ENCODE data around the gene RBM33.

The RBM33 gene

GRCh38 chr7:155796381-155797261 lies 152.2 kb downstream of the RBM33 start:
- H3K4me3 ChIP-seq (ENCODE audit: low read length), result no peak overlapping the region
- TF ChIP-seq CTCF (conservative IDR thresholded peaks at IDR 0.05; ENCODE audit: low read depth, low read length), result peak; percentile 62
- no peak for DNase-seq (ENCODE audit: low read depth)

- DNase-seq (ENCODE audit: low read depth), result no peak
- no peak for TF ChIP-seq CTCF (conservative IDR thresholded peaks at IDR 0.05; ENCODE audit: low read depth, low read length)
- H3K4me3 ChIP-seq (ENCODE audit: low read length), result no peak overlapping the region
Measured at GRCh38 chr7:155797262-155798250, 153.1 kb downstream of the RBM33 start.

GRCh38 chr7:155798673-155799439 lies 154.4 kb downstream of the RBM33 start:
- no peak for DNase-seq (ENCODE audit: low read depth)
- no peak overlapping the region for H3K4me3 ChIP-seq (ENCODE audit: low read length)
- TF ChIP-seq CTCF (conservative IDR thresholded peaks at IDR 0.05; ENCODE audit: low read depth, low read length), result no peak

- H3K4me3 ChIP-seq (ENCODE audit: low read length), result no peak overlapping the region
- no peak for TF ChIP-seq CTCF (conservative IDR thresholded peaks at IDR 0.05; ENCODE audit: low read depth, low read length)
- no peak for DNase-seq (ENCODE audit: low read depth)
Measured at GRCh38 chr7:155799514-155799913, 155.1 kb downstream of the RBM33 start.

- H3K4me3 ChIP-seq (ENCODE audit: low read length), result no peak overlapping the region
- TF ChIP-seq CTCF (conservative IDR thresholded peaks at IDR 0.05; ENCODE audit: low read depth, low read length), result no peak
- DNase-seq (ENCODE audit: low read depth), result no peak
Measured at GRCh38 chr7:155800301-155800700, 155.8 kb downstream of the RBM33 start.

- no peak for DNase-seq (ENCODE audit: low read depth)
- no peak overlapping the region for H3K4me3 ChIP-seq (ENCODE audit: low read length)
- TF ChIP-seq CTCF (conservative IDR thresholded peaks at IDR 0.05; ENCODE audit: low read depth, low read length), result no peak
Measured at GRCh38 chr7:155800741-155801267, 156.3 kb downstream of the RBM33 start.

Data from retinal pigment epithelial cell (primary cell).